GM23248 (cell line): ENCODE results near the gene CAPN13. TPM values are rescaled to one million over a fixed set of nuclear protein-coding genes. Genes with fewer than 3 reads are reported as not detected.

Experiments used
- DNase-seq: peaks from one replicate; pipeline ENCODE4 v3.0.0-alpha.2; 2015
- H2AFZ ChIP-seq: fragments of 200-600 bp; sonication (generic); 2 replicates; pipeline ENCODE4 v1.6.1; 2016; ENCODE audit warnings: antibody characterized with exemption
- H3F3A ChIP-seq: fragments of 200-600 bp; sonication (generic); 2 replicates; pipeline ENCODE4 v1.6.1; 2016; ENCODE audit warnings: mild to moderate bottlenecking, antibody characterized with exemption, mixed run types; ENCODE audit not compliant: insufficient read depth
- H3K27ac ChIP-seq: fragments of 200-600 bp; sonication (generic); 2 replicates; pipeline ENCODE4 v1.5.1; 2016; ENCODE audit warnings: mild to moderate bottlenecking
- H3K27me3 ChIP-seq: fragments of 200-600 bp; sonication (generic); replicated peaks from 2 replicates; pipeline ENCODE4 v1.6.1; 2016; ENCODE audit warnings: mild to moderate bottlenecking; ENCODE audit not compliant: insufficient read depth
- H3K36me3 ChIP-seq: fragments of 200-600 bp; sonication (generic); 2 replicates; pipeline ENCODE4 v1.6.1; 2016; ENCODE audit warnings: low read depth, mild to moderate bottlenecking
- H3K4me1 ChIP-seq: fragments of 200-600 bp; sonication (generic); 2 replicates; pipeline ENCODE4 v1.6.1; 2016; ENCODE audit warnings: mild to moderate bottlenecking; ENCODE audit not compliant: insufficient read depth
- H3K4me2 ChIP-seq: fragments of 200-600 bp; sonication (generic); one replicate; pipeline ENCODE4 v1.6.1; 2016; ENCODE audit warnings: mild to moderate bottlenecking; ENCODE audit not compliant: unreplicated experiment
- H3K4me3 ChIP-seq: fragments of 200-600 bp; sonication (generic); 2 replicates; pipeline ENCODE4 v1.5.1; 2016; ENCODE audit warnings: mild to moderate bottlenecking
- H3K79me2 ChIP-seq: fragments of 200-600 bp; sonication (generic); 2 replicates; pipeline ENCODE4 v1.6.1; 2016; ENCODE audit warnings: mild to moderate bottlenecking; ENCODE audit not compliant: insufficient read depth
- H3K9ac ChIP-seq: fragments of 200-600 bp; sonication (generic); 2 replicates; pipeline ENCODE4 v1.6.1; 2016; ENCODE audit warnings: mild to moderate bottlenecking
- H3K9me2 ChIP-seq: fragments of 200-600 bp; sonication (generic); 2 replicates; pipeline ENCODE4 v1.6.1; 2016; ENCODE audit warnings: mixed run types, mild to moderate bottlenecking, moderate library complexity; ENCODE audit not compliant: insufficient read depth
- H3K9me3 ChIP-seq: fragments of 200-600 bp; sonication (generic); one replicate; pipeline ENCODE4 v1.6.1; 2017; ENCODE audit warnings: low read depth
- H4K20me1 ChIP-seq: fragments of 200-600 bp; sonication (generic); 2 replicates; pipeline ENCODE4 v1.6.0; 2016; ENCODE audit not compliant: insufficient read depth
- EZH2 ChIP-seq: fragments of 200-600 bp; sonication (generic); IDR thresholded peaks from 2 replicates; pipeline ENCODE4 v1.6.1; 2018; ENCODE audit warnings: antibody characterized with exemption, mild to moderate bottlenecking; ENCODE audit not compliant: insufficient read depth, poor library complexity, severe bottlenecking
- EZH2phosphoT487 ChIP-seq: fragments of 200-600 bp; sonication (generic); IDR thresholded peaks from 2 replicates; pipeline ENCODE4 v1.6.1; 2018; ENCODE audit warnings: antibody characterized with exemption, moderate library complexity, mild to moderate bottlenecking, low read depth; ENCODE audit not compliant: insufficient read depth
- WGBS, 2 experiments: methylation state at CpG; one replicate each; pipeline ENCODE4 v1.1.6; 2015 to 2017; ENCODE audit warnings: low lambda C conversion rate in 2 of 2, low coverage in 1 of 2; ENCODE audit errors: missing lambda C conversion rate in 2 of 2; 5-methylcytosine and 5-hydroxymethylcytosine counted together
- in situ Hi-C: fragments of 300-500 bp; cut with MboI; formaldehyde crosslinking; loops from 2 replicates; pipeline ENCODE4 v1.15.0; 2020
- polyA plus RNA-seq: library from polyadenylated mRNA; unstranded; fragments of >200 nt; fragmentation: Nextera tagmentation; extraction: Ambion mirVana; gene quantifications from 2 replicates; pipeline ENCODE4 v1.2.1, GENCODE V29; 2016
- total RNA-seq: library from RNA; depleted of rRNA; stranded (reverse); fragments of >200 nt; shearing (Covaris generic); gene quantifications from 2 replicates; pipeline ENCODE4 v1.2.3, GENCODE V29; 2014

The CAPN13 gene
- total and polyA plus RNA-seq, 2 experiments from 2014 or later: not detected

DNA sequence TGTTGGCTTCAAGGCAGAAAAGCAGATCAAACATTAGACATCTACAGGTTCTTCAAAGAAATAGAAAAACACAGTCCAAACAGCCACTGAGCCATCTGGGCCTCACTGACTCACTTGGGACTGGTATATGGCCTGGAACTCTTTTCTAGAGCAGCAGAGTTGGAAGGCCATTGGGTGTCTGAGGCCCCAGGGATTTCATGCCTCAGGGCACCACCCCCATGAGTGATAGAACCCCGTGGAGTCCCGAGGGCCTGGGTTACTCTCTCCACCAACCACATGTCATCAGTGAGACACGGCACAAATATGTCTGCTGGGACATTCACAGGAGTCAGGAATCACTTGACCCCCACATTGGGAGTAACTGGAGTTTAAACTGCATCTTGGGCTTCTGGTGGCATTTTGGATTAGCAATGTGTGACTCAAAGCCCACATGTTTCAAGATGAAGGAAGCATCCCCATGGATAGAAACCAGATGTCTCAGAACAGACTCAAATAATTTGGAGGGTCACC lies 44.0 kb downstream of the CAPN13 start:
- H3K79me2 ChIP-seq: no peaks in the 10 kb centered on the region
- no peaks in the 10 kb centered on the region for H4K20me1 ChIP-seq
- H3K27me3 ChIP-seq: 0 out of 2 replicates have a peak, but pooled peaks cover 13% of the 10 kb centered on the region
- H3K4me2 ChIP-seq: peak overlapping the region; percentile 2
- peaks cover 8% of the 10 kb centered on the region; the same call in 1 of the 2 replicates for H3F3A ChIP-seq
- TF ChIP-seq EZH2phosphoT487: no peak
- TF ChIP-seq EZH2: no peak
- no peak overlapping the region for H3K27ac ChIP-seq
- H3K4me1 ChIP-seq: 0 out of 2 replicates have a peak, but pooled peaks cover 12% of the 10 kb centered on the region
- H3K9me2 ChIP-seq: no peaks in the 10 kb centered on the region
- DNase-seq: peak; percentile 75
- no peak overlapping the region for H2AFZ ChIP-seq
- no peak overlapping the region for H3K4me3 ChIP-seq
- in situ Hi-C loops: no loop called here
- H3K9me3 ChIP-seq: no peaks in the 10 kb centered on the region
- no peaks in the 10 kb centered on the region for H3K36me3 ChIP-seq
- 4% methylated on average over 3 of the region's 3 CpGs for WGBS, 2 experiments
- H3K9ac ChIP-seq: no peak overlapping the region

DNA sequence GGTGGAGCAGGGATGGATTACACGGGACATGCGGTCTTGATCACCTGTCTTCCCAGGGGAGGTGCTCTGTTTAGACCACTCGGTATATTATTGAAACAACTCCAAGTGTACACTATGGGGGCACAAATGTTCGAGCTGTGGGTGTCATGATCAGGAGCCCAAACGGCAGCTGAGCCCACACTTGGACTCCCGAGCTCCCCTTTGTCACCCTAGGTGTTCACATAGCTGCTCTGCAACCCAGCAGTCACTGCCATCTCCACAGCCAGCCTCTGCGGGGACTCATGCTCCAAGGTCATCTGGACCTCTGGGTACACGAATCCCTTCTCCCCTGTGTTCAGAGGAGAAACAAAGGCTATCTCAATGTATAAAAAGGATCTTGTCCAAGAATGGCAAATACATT lies 46.0 kb downstream of the CAPN13 start:
- Histone ChIP-seq H3K9me2 (no peaks in the 10 kb centered on the region), H3K79me2 (no peaks in the 10 kb centered on the region), H3K9ac (no peak overlapping the region), H3K4me2 (no peak overlapping the region), H3F3A (peaks cover 8% of the 10 kb centered on the region; the same call in 1 of the 2 replicates), H3K36me3 (no peaks in the 10 kb centered on the region), H3K4me3 (no peak overlapping the region), H3K4me1 (0 out of 2 replicates have a peak, but pooled peaks cover 12% of the 10 kb centered on the region), H3K27me3 (0 out of 2 replicates have a peak, but pooled peaks cover 3% of the 10 kb centered on the region), H3K27ac (no peak overlapping the region), H4K20me1 (no peaks in the 10 kb centered on the region), H2AFZ (no peak overlapping the region), H3K9me3 (no peaks in the 10 kb centered on the region)
- TF ChIP-seq EZH2: no peak
- TF ChIP-seq EZH2phosphoT487: no peak
- DNase-seq: no peak
- 65 to 66% methylated on average over 8 of the region's 8 CpGs for WGBS, 2 experiments
- in situ Hi-C loops: no loop called here

DNA sequence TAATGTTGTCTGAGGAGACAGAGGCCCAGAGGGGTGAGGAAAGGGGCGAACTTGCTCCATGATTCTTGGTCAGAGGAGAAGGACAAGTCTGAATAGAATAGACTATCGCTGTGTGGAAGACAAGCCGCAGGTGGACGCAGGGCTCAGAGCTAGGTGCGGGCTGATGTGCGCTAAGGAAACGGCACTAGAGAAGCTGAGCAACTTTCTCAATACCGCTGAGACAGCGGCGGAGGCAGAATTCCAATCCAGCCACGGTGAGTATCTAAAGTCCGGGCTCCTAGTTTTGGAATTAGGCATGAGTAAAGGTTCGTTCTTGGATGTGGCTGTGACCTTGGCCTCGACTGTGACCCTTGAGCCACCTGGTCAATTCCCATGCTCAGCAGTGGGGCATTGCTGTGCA lies 47.8 kb downstream of the CAPN13 start:
- no peaks in the 10 kb centered on the region for H3K79me2 ChIP-seq
- no peak for DNase-seq
- H3K9me3 ChIP-seq: no peaks in the 10 kb centered on the region
- H3F3A ChIP-seq: peaks cover 8% of the 10 kb centered on the region; the same call in 1 of the 2 replicates
- H3K9ac ChIP-seq: no peak overlapping the region
- no peaks in the 10 kb centered on the region for H4K20me1 ChIP-seq
- no peaks in the 10 kb centered on the region for H3K9me2 ChIP-seq
- no peak overlapping the region for H2AFZ ChIP-seq
- H3K4me2 ChIP-seq: no peak overlapping the region
- no peak for TF ChIP-seq EZH2
- no peak for TF ChIP-seq EZH2phosphoT487
- in situ Hi-C loops: no loop called here
- no peak overlapping the region for H3K4me3 ChIP-seq
- no peak overlapping the region for H3K27ac ChIP-seq
- WGBS, 2 experiments: 82 to 88% methylated on average over 14 of the region's 14 CpGs
- no peaks in the 10 kb centered on the region for H3K36me3 ChIP-seq
- no peaks in the 10 kb centered on the region for H3K27me3 ChIP-seq
- H3K4me1 ChIP-seq: 0 out of 2 replicates have a peak, but pooled peaks cover 12% of the 10 kb centered on the region

DNA sequence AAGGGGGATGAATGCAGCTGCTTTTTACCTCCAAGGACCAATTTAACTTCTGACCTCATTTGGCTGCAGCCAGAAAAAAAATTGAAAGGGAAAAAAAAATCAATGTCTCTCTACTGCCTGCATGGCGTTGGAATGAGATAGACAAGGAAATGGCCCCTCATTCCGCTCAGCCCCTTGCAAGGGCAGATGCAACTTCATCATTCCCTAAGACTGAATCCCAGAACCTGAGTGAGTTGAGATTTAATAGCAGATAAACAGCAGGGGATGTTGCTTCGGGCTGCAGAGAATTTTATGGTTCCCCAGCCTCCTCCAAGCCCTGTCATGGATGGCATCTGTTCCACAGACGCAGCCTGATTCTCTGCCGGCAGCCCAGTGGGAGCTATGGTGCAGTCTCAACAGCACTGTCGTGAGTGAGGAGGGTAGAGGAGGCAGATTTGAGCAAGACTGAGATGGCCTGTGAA lies 49.0 kb downstream of the CAPN13 start:
- no peak overlapping the region for H3K4me3 ChIP-seq
- DNase-seq: no peak
- 11 to 13% methylated on average over 6 of the region's 6 CpGs for WGBS, 2 experiments
- H4K20me1 ChIP-seq: no peaks in the 10 kb centered on the region
- H3K9me3 ChIP-seq: no peaks in the 10 kb centered on the region
- H3K9me2 ChIP-seq: no peaks in the 10 kb centered on the region
- no peak for TF ChIP-seq EZH2
- no peak for TF ChIP-seq EZH2phosphoT487
- in situ Hi-C loops: no loop called here
- H3K79me2 ChIP-seq: no peaks in the 10 kb centered on the region
- H2AFZ ChIP-seq: no peak overlapping the region
- 0 out of 2 replicates have a peak, but pooled peaks cover 7% of the 10 kb centered on the region for H3K4me1 ChIP-seq
- no peak overlapping the region for H3K9ac ChIP-seq
- H3K27me3 ChIP-seq: peaks cover 5% of the 10 kb centered on the region; the same call in 1 of the 2 replicates
- H3F3A ChIP-seq: peaks cover 4% of the 10 kb centered on the region; the same call in 1 of the 2 replicates
- H3K4me2 ChIP-seq: no peak overlapping the region
- H3K27ac ChIP-seq: no peak overlapping the region
- no peaks in the 10 kb centered on the region for H3K36me3 ChIP-seq

DNA sequence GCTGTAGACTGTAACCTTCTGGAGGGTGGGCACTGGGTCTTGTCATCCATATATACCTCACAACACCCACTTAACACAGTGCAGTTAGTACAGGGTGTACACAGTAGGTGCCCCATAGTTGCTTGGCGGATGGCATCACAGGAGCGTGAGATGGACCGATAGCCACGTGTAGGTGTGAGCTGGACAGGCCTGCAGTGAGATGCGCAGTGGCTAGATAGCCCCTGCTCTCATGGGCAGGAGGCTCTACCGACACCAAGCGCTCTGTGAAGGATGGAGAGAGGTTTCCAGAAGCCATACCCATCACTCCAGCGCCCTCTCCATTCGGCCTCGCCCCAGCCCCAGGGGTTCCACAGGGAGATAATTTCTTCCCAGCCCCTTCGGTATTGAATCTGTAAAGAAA lies 49.5 kb downstream of the CAPN13 start:
- no peak for DNase-seq
- H3K4me3 ChIP-seq: no peak overlapping the region
- H3K4me2 ChIP-seq: no peak overlapping the region
- no peaks in the 10 kb centered on the region for H3K9me2 ChIP-seq
- H3K27ac ChIP-seq: no peak overlapping the region
- no peaks in the 10 kb centered on the region for H3K36me3 ChIP-seq
- in situ Hi-C loops: no loop called here
- 0 out of 2 replicates have a peak, but pooled peaks cover 4% of the 10 kb centered on the region for H3K4me1 ChIP-seq
- H3F3A ChIP-seq: no peaks in the 10 kb centered on the region
- H3K9ac ChIP-seq: no peak overlapping the region
- H3K9me3 ChIP-seq: no peaks in the 10 kb centered on the region
- H3K79me2 ChIP-seq: no peaks in the 10 kb centered on the region
- H3K27me3 ChIP-seq: peaks cover 5% of the 10 kb centered on the region; the same call in 1 of the 2 replicates
- H4K20me1 ChIP-seq: no peaks in the 10 kb centered on the region
- H2AFZ ChIP-seq: no peak overlapping the region
- TF ChIP-seq EZH2phosphoT487 (no peak), EZH2 (no peak)
- 70 to 74% methylated on average over 11 of the region's 11 CpGs for WGBS, 2 experiments
